GM19468 (cell line): Measurements from ENCODE around the gene CMTM4.
"Not testable (repeated sequence)": the region's sequence is repeated elsewhere in the genome, so short reads cannot be mapped to it uniquely, and the experiment has no call there.

Experiments used
- ATAC-seq: cut with Tn5 transposase; IDR thresholded peaks from one replicate; pipeline ENCODE4 v1.9.1; 2021; ENCODE audit warnings: mild to moderate bottlenecking, moderate library complexity, moderate number of reproducible peaks; ENCODE audit not compliant: unreplicated experiment; ENCODE audit errors: extremely low read depth

Gene CMTM4

GRCh38 chr16:66650707-66651473 lies 45.7 kb downstream of the CMTM4 start:
- peak; percentile 64 for ATAC-seq

GRCh38 chr16:66649636-66650205 lies 46.8 kb downstream of the CMTM4 start:
- no peak for ATAC-seq

- no peak for ATAC-seq
These were observed 47.4 kb downstream of the CMTM4 start for GRCh38 chr16:66649167-66649566.

GRCh38 chr16:66647866-66648265 lies 48.7 kb downstream of the CMTM4 start:
- ATAC-seq = no peak

- ATAC-seq = no peak
These were observed 55.2 kb downstream of the CMTM4 start for GRCh38 chr16:66641387-66641786.

- no peak for ATAC-seq
These were observed 55.7 kb downstream of the CMTM4 start for GRCh38 chr16:66640724-66641314.

GRCh38 chr16:66639091-66639885 lies 57.3 kb downstream of the CMTM4 start:
- no peak for ATAC-seq

GRCh38 chr16:66637806-66638205 lies 58.7 kb downstream of the CMTM4 start:
- ATAC-seq = no peak

- no peak for ATAC-seq
These were observed 60.3 kb downstream of the CMTM4 start for GRCh38 chr16:66636199-66636598.

- ATAC-seq = no peak
These were observed 61.1 kb downstream of the CMTM4 start for GRCh38 chr16:66635406-66635805.

GRCh38 chr16:66634527-66635196 lies 61.9 kb downstream of the CMTM4 start:
- no peak for ATAC-seq

- ATAC-seq = not testable (repeated sequence)
These were observed 65.0 kb downstream of the CMTM4 start for GRCh38 chr16:66631558-66631957.

- not testable (repeated sequence) for ATAC-seq
These were observed 65.8 kb downstream of the CMTM4 start for GRCh38 chr16:66630561-66631260.

- no peak for ATAC-seq
These were observed 66.7 kb downstream of the CMTM4 start for GRCh38 chr16:66629856-66630255.

- ATAC-seq = not testable (repeated sequence)
These were observed 68.7 kb downstream of the CMTM4 start for GRCh38 chr16:66627611-66628378.

- ATAC-seq = no peak
These were observed 72.8 kb downstream of the CMTM4 start for GRCh38 chr16:66623755-66624154.

- no peak for ATAC-seq
These were observed 73.7 kb downstream of the CMTM4 start for GRCh38 chr16:66622863-66623262.

- no peak for ATAC-seq
These were observed 74.6 kb downstream of the CMTM4 start for GRCh38 chr16:66621973-66622372.

GRCh38 chr16:66620429-66620795 lies 76.1 kb downstream of the CMTM4 start:
- ATAC-seq = no peak
